AG09319 (cell line): ENCODE measurements around the gene RIOX2.

Experiments used
- DNase-seq: peaks from one replicate; pipeline ENCODE4 v3.0.0-alpha.2; 2010; ENCODE audit warnings: low read depth; ENCODE audit errors: extremely low read depth
- TF ChIP-seq, protein P1 (sequence below): IDR thresholded peaks from 2 replicates; pipeline ENCODE4 v1.5.1; 2011; ENCODE audit warnings: low read depth, mild to moderate bottlenecking, inconsistent platforms, low read length, moderate library complexity

The RIOX2 gene

GRCh38 chr3:97931218-97931617, 41.0 kb downstream of the RIOX2 start:
- no peak for DNase-seq
- TF ChIP-seq, protein P1, sequence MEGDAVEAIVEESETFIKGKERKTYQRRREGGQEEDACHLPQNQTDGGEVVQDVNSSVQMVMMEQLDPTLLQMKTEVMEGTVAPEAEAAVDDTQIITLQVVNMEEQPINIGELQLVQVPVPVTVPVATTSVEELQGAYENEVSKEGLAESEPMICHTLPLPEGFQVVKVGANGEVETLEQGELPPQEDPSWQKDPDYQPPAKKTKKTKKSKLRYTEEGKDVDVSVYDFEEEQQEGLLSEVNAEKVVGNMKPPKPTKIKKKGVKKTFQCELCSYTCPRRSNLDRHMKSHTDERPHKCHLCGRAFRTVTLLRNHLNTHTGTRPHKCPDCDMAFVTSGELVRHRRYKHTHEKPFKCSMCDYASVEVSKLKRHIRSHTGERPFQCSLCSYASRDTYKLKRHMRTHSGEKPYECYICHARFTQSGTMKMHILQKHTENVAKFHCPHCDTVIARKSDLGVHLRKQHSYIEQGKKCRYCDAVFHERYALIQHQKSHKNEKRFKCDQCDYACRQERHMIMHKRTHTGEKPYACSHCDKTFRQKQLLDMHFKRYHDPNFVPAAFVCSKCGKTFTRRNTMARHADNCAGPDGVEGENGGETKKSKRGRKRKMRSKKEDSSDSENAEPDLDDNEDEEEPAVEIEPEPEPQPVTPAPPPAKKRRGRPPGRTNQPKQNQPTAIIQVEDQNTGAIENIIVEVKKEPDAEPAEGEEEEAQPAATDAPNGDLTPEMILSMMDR: no peak

- no peak for DNase-seq
- TF ChIP-seq, protein P1: no peak
Measured at GRCh38 chr3:97930018-97930417, 42.2 kb downstream of the RIOX2 start.

DNA sequence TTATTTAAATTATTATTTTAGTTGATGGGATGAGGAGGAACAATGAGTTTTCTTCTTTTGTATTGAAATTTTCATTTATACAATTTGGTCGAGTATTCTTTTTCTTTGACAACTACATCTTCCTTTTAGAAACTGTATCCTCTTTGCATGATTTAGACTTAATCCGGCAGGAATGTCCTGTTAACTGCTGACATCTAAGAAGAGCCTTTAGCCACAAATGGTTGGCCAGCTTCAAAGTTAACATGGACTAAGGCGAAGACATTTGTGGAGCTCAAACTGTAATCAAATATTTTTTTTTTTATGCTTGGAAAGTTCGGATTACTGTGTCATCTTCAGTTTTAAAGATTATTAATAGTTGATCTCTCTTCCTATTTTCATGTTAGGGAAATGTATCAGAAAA, 43.2 kb downstream of the RIOX2 start:
- DNase-seq: no peak
- TF ChIP-seq, protein P1: no peak

DNA sequence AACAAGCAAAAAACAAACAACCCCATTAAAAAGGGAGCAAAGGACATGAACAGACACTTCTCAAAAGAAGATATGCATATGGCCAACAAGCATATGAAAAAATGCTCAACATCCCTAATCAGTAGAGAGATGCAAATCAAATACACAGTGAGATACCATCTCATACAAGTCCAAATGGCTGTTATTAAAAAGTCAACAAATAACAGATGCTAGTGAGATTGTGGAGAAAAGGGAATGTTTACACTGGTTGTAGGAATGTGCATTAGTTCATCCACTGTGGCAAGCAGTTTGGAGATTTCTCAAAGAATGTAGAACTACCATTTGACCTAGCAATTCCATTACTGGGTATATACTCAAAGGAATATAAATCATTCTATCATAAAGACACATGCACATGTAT, 44.5 kb downstream of the RIOX2 start:
- DNase-seq: peak; percentile 35
- TF ChIP-seq, protein P1: no peak

DNA sequence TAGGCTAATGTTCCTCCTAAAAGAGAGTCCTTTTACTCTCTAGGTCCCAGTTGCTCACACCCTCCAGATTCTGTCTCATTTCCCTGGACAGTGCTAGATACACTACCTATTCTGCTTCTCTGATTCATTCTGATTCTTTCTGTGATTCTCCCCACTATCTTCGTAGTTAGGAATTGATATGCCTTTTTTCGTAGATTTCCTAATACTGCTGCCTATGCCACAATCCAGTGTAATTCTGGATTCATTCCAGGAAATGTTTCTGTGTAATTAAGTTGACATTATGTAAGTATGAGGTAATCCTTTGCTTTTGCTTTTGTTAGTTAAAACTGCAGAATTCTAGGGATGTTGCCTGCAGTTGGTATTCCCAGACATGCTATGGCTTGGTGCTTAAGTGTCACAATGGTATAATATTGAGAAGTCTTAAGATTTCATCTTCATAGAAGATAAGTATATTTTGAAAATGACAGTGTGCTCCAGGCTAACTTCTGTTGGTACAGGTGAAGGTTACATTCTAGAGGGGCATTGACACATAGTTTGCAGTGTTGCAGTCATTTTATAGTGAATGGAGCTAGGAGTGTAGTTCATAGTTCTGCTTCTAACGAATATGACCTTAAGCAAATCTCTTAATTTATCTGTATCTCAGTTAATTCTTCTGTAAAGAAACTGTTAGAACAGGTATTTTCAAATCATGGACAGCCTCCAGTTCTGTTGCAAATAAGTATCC, 54.3 kb downstream of the RIOX2 start:
- DNase-seq: peak; percentile 64
- TF ChIP-seq, protein P1: no peak

DNA sequence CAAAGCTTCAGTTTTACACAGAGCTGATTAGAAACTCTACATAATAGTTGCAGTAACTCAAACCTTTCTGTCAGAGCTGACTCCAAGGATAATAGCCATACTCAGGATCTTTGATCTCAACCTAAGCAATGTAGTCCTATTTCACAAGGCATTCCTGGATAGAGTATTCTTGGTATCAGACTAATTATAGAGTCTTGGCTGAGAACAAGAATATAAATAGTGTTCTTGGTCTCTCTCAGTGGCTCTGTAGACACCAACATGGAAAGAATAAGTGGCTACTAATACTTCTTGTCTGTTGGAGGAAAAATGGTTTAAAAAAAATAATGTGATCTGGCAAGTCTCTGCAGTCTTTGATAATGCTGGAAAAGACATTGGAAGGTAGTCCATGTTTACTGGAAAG, 55.7 kb downstream of the RIOX2 start:
- TF ChIP-seq, protein P1: no peak
- DNase-seq: no peak

DNA sequence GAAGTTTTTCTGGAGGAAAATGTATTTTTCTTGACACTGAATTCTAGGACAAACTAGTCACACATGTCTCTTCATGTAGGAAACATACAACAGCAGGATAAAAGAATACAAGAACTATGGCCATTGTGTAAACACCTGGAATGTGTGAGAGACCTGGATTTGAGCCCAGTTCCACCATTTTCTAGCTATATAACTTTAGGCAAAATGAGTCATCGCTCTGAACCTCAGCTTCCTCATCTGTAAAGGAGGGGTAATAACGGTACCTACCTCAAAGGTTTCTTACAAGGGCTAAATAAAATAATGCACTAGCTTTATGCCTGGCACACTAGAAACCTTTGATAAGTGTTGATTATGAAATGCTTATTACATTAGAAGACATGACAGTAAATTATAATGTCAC, 57.8 kb downstream of the RIOX2 start:
- TF ChIP-seq, protein P1: no peak
- no peak for DNase-seq
